GM20431 (cell line): ENCODE measurements around the gene CTRB1.
"Not testable (repeated sequence)": the region's sequence is repeated elsewhere in the genome, so short reads cannot be mapped to it uniquely, and the experiment has no call there.

Experiments
- in situ Hi-C: fragments of 300-500 bp; cut with MseI, MboI; formaldehyde crosslinking; loops from one replicate; pipeline ENCODE4 v1.15.0; 2020; ENCODE audit warnings: low sequenced_read_pairs; ENCODE audit not compliant: unreplicated experiment

The CTRB1 gene

DNA sequence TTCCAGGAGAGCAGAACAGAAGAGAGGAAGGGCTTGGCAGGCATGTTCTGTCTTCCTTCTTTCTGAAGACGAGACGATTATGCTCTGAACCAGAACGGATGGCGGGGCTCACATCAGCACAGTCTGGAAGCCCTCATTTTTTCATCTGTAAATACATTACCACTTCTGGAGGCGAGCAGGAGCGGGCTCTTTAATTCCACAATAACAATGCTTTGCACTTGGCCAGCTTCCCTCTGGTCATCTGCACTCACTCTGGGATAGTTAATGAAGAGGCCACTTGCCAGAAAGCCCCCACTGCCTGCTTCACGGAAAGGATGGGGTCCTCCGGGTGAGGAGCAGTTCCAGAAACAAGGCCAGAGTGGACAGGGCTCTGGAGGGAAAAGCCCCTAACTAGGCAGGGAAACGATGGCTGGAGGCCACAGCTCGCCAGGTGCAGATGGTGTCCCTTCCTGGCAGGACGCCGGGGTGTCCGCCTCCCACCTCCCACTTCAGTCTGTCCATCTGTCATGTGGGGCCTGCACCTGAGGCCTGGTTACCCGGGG, 45.7 kb downstream of the CTRB1 start:
- in situ Hi-C loops, result no loop called here

DNA sequence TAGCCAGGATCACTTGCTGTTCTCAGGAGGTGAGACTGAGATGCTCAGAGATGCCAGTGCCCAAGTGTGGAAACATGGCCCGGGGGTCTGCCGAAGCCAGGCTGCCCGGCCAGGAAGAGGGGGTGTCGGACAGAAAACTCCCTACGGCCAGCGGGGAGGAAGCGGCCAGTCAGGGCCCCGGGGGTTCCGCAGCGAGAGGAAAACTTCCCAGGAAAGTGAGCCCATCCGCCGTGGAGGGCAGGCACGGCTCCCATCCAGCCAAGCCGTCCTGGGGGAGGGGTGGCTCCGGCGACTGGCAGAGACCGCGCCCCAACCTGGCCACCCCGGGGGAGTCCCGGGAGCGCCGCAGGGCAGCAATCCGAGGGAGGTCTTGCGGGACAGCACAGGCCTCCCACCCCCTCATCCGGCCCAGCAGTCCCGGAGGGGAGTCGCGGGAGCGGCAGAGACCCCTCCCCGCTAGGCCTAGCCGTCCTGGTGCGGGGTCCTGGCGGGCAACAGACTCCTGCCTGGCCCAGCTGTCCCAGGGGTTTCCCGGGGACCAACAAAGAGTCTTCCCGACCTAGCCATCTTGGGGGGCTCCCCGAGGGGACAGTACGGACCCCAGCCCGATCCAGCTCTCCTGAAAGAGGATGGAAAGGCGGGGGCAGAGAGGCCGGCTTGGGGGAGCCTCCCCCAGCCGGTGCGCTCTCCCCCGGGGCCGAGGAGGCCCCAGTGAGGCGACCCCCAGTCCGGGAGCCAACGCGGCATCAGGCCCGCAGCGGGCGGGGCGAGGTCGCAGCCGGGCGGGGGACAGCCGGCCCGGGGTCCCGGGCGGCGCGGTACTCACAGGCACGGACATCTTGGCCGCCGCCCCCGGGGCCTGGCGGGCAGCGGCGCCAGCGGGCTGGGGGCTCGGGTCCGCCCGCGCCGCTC, 46.5 kb downstream of the CTRB1 start:
- in situ Hi-C loops, result no loop called here

DNA sequence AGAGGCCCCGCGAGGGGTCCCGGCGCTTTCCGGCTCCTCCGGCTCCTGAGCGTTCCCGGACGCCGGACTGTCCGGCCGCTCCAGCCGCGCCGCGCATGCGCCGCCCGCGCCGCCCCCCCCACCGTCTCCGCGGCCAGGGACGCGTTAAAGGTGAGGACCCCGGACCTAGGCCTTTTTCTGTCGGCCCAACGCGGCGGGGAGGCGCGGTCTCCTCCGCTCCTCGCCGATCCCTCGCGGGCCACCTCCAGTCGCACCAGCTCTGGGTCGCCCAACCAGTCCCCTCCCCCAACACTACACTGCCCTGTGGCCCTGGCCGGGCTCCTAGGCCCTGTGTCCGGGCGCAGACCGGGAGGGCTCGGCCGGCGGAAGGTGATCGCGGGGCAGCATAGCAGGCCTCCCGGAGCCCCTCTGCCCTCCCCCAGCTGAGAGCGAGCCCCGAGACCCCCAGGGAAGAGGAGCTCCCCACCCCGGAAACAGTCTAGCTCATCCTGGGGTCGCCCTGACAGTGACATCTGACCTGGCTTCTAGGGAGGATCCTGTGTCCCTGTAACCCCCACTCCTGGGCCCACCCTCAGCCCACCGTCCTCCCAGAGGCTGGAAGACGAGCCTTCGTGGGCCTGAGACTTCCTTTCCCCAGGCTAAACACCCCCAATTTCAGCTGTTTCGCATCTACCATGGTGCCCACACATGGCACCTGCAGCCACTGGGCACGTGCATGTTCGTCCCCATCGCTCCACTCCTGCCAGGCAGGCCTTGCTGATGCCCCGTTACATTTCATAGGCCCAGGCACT, 47.3 kb downstream of the CTRB1 start:
- in situ Hi-C loops, result no loop called here

DNA sequence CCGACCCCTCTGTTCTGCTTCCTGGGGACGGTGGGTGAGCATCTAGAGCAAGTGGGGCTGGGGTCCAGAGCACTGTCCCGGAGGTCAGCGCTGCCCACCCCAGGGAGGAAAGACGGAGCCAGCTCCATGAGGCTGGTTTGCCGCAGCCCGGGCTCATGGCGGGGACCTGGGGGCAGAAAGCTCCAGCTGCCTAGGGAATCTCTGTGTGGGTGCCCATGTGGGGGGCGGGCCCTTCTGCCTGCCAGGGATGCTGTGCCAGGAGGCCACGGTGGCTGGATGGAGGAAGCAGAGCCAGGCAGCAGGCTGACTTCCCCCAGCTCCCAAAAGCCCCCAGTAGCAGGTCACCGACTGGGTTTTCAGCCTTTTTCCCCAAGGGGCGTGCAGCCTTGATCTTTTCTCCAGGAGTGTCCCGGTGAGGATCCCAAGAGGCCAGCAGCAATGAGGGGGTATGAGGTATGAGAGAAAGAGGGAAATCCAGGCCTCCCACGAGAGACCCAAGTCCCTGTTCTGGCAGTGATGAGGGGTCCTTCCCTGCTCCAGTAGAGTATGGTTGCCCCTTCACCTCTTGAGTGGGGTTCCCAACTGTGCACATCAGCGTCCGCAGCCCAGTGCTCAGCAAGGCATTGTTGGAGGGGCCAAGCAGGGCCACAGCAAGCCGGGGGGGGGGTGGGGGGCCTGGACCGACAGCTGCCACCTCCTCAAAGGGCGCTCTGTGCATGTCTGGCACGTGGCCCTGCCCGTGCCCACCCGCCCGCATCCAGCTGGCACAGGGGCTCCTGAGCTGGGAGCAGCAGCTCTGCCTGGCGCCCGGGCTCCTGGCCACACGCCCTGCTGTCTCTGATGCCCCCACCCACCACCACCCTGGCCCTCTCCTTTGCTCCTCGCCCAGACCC, 48.2 kb downstream of the CTRB1 start:
- in situ Hi-C loops, result no loop called here

DNA sequence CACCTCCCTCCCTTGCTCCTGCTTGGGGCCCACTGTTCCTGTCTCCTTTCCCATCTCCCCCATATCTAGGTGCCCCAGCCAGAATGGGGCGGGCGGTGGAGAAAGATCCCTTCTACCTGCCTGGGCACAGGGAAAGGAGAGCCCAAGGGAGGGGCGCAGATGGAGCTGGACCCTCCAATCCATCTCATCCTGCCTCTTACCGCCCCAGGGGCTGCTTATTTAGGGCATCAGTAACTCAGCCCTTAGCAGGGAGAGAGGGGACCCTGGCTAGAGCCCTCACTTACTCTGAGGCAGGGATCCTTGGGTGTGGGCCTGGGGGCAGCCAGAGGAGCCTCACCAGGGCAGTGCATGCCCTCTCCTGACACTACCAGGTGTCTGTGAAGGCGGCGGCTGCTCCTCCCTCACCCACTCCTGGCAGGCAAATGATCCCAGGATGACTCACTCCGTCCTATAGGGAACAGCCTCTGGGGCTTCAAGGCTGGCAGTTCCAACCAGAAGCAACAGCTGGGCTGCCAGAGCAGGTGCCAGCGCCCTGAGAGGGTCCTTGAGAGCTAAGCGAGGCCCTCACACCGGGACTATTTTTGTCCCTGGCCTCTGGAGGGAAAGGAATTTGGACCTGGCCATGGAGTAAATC, 49.0 kb downstream of the CTRB1 start:
- in situ Hi-C loops, result no loop called here

DNA sequence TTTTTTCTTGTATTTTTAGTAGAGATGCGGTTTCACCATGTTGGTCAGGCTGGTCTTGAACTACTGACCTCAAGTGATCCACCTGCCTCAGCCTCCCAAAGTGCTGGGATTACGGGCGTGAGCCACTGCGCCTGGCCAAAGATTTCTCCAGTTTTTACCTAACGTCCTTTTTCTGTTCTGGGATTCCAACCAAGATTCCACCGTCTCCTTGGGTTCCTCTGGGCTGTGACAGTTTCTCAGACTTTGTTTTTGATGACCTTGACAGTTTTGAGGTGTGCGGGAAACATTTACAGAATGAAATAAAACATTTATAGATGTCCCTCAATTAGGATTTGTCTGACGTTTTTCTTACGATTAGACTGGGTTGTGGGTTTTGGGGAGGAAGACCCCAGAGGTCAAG, 50.6 kb downstream of the CTRB1 start:
- in situ Hi-C loops, result not testable (repeated sequence)

DNA sequence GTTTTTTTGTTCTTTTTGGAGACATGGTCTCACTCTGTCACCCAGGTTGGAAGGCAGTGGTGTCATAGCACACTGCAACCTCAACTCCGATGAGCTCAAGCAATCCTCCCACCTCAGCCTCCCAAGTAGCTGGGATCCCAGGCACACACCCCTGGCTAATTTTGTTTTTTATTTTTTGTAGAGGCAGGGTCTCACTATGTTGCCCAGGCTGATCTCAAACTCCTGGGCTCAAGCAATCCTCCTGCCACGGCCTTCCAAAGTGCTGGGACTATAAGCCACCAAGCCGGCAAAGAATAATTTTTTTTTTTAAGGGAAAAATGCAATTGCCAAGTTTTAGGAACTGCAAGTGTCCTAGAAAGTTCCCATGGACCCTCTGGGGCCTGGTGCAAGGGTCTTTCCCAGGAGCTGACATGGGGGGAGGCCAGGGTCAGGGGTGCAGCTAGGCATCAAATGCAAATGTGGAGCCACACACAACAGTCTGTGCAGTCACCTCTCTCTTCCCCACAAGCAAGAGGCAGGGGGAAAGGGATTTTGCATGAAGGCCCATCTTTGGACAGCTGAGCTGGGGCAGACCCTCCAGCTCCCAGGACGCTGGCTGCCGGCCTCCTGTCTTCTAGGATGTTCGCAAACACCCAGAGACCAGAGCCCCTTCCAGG, 52.8 kb downstream of the CTRB1 start:
- in situ Hi-C loops, result no loop called here

DNA sequence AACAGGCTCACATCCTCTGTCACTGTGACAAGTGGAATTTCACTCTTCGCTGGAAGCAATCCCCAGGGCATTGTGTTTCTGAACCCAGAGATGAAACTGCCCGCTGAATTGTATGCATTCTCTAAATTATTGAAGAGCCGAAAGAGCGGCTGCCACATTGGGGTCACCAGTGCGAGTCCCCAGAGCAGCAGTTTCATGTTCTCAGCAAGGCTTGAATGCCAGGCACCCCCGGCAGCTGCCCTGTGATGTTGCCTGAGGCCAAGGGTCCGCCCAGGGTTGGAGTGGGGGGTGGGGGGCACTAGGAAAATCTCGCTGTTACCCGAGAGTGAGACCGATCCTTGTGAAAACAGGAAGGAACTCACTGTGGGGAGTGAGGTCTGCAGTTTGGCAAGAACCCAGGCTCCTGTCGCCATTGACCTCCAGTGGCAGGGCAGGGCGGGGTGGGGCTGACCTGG, 53.3 kb downstream of the CTRB1 start:
- in situ Hi-C loops, result no loop called here

DNA sequence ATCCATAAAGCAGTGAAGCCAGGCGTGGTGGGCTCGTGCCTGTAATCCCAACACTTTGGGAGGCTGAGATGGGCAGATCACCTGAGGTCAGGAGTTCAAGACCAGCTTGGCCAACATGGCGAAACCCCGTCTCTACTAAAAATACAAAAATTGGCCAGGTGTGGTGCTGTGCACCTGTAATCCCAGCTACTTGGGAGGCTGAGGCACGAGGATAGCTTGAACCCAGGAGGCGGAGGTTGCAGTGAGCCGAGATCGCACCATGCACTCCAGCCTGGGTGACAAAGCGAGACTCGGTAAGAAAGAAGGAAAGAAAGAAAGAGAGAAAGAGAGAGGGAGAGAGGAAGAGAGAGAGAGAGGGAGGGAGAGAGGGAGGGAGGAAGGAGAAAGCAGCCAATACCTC, 53.8 kb downstream of the CTRB1 start:
- in situ Hi-C loops, result not testable (repeated sequence)

DNA sequence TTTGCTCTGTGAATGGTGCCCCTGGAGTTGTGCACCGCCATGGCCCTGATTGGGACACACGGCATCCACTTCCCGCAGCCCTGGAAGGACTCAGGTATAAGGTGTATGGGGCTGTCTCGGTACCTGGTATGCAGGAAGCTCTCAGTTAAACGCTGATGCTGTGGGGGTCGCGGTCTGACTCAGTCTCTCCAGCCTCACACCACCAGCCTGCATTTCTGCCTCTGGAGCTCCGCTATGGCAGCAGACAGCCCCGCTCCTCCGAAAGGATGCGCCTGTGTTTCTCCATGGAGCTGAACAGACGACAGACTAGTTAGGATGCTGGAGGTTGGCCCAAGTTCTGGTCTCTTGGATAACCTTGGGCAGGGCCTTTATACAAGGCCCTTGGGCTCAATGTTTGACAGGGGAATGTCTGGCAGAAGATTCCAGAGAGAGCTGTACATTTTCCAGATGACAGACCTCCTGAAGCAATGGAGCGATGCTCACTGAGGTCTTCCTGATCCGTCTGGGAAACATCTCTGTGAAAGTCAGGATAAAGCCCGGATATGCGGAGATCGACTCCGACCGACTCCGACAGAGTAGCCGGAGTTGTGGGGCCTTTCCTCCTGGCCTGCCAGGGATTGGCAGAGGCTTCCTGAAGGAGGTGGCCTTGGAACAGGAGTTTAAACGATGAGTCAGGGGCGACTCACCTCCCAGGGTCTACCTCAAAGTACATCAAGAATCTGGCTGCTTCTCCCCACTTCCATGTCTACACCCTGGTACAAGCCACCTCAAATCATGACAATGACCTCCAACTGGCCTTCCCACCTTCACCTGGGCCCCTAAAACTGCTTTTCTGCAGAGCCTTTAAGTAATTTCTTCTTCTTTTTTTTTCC, 54.5 kb downstream of the CTRB1 start:
- in situ Hi-C loops, result no loop called here
